ENCODE results near the gene RIMS1. TPM values are rescaled to one million over a fixed set of nuclear protein-coding genes. Genes with fewer than 3 reads are reported as not detected.

Gene RIMS1
- total RNA-seq, 2 donors from 2014 or later, result 23.0 to 37.5 TPM

DNA sequence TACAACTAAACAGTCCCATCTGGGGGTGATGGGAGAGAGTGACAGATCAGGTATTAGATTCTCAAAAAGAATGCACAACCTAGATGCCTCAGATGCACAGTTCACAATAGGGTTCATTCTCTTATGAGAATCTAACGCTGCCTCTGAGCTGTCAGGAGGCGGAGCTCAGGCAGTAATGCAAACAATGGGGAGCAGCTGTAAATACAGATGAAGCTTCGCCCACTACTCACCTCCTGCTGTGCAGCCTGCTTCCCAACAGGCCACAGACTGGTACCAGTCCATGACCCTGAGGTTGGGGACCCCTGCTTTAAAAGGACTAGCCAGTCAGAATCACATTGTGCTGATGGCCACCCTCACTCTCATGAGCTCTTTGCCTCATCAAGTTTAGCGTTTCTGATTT is 488.5 kb downstream of the RIMS1 start:
- intact Hi-C loops (cut with DNase I), result no loop called here
- no peak for DNase-seq (ENCODE audit: low spot score)

GRCh38 chr6:72376736-72377135 is 490.4 kb downstream of the RIMS1 start:
- DNase-seq (ENCODE audit: low spot score), result no peak

GRCh38 chr6:72381076-72381475 is 494.7 kb downstream of the RIMS1 start:
- DNase-seq (ENCODE audit: low spot score), result no peak
- intact Hi-C loops (cut with DNase I), result no loop called here

More at GRCh38 chr6:72376736-72377135, 490.4 kb downstream of the RIMS1 start:
- intact Hi-C loops (cut with DNase I), result no loop called here

GRCh38 chr6:72382602-72383529 is 496.5 kb downstream of the RIMS1 start:
- no peak for DNase-seq (ENCODE audit: low spot score)
- intact Hi-C loops (cut with DNase I), result no loop called here

DNA sequence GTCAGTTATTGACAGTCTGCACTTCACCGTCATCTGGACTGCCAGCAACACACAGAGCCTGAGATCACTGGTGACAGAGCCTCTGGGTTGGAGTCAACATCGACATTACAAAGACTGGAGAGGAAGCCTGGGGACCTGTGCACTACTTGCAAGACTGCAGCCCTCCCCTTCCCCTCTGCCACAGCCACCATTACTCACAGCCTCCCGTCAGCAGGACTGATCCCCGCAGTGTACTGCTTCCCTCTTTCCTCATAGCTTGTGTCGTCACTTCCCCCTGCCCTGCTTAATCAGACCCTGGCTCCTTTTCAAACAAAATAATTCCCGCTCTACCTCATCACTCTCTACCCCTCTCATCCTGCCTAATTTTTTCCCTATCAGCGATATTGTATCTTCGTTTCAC is 500.0 kb downstream of the RIMS1 start:
- no peak for DNase-seq (ENCODE audit: low spot score)
- intact Hi-C loops (cut with DNase I), result no loop called here

GRCh38 chr6:72389698-72390097 is 503.3 kb downstream of the RIMS1 start:
- DNase-seq (ENCODE audit: low spot score), result no peak
- intact Hi-C loops (cut with DNase I), result no loop called here

GRCh38 chr6:72390548-72390947 is 504.2 kb downstream of the RIMS1 start:
- intact Hi-C loops (cut with DNase I), result no loop called here
- no peak for DNase-seq (ENCODE audit: low spot score)

- intact Hi-C loops (cut with DNase I), result no loop called here
- no peak for DNase-seq (ENCODE audit: low spot score)
Observed at GRCh38 chr6:72401865-72402264, 515.5 kb downstream of the RIMS1 start.

DNA sequence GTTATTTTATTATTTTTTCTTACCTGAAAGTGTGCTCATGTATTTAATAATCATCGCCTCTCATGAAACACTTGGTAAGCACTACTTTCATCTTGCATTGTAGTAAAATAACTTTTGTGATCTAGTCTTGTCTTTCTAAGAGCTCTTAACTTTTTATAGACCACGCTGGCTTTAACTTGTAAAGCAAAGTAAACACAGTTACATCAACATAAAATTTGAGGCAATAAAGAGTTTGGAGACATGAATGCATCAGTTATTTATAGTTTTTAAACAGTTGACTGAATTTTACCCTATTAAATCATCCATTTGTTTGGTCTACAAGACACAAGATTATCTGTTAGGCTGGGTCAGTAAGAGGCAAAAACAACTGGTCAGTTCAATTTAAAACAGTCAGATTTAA is 517.1 kb downstream of the RIMS1 start:
- DNase-seq (ENCODE audit: low spot score), result no peak
- intact Hi-C loops (cut with DNase I), result no loop called here

GRCh38 chr6:72406517-72406916 is 520.2 kb downstream of the RIMS1 start:
- intact Hi-C loops (cut with DNase I), result no loop called here
- DNase-seq (ENCODE audit: low spot score), result no peak

DNA sequence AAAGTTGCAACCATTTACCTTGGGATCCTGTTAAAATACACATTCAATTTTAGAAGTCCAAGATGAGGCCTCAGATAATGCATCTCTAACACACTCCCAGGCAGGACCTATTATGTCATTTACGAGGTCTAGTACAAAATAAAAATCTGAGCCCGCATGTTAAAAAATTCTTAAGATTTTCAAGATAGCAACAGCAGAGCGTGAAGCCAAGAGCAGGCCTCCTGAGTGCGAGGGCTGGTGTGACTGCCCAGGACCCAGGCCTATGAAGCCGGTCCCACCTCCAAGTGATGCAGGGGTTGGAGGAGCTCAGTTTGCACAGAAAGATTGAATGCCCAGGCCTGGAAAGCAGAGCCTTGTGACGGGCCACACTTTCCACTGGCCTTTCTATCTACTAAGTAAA is 524.4 kb downstream of the RIMS1 start:
- DNase-seq (ENCODE audit: low spot score), result no peak
- intact Hi-C loops (cut with DNase I), result loop anchor here (5.0 to 10.0 kb wide), 3 partner anchors 724 to 774 kb away; no protein-coding TSS in a partner anchor

GRCh38 chr6:72411872-72412708 is 525.7 kb downstream of the RIMS1 start:
- peak; percentile 87 for DNase-seq (ENCODE audit: low spot score)
- intact Hi-C loops (cut with DNase I), result loop anchor here (5.0 to 10.0 kb wide), 3 partner anchors 723 to 773 kb away; no protein-coding TSS in a partner anchor

- intact Hi-C loops (cut with DNase I), result loop anchor here (1.0 to 10.0 kb wide), 4 partner anchors 9 to 772 kb away; no protein-coding TSS in a partner anchor
Observed at GRCh38 chr6:72412709-72413044, 526.3 kb downstream of the RIMS1 start.

GRCh38 chr6:72413884-72414283 is 527.5 kb downstream of the RIMS1 start:
- intact Hi-C loops (cut with DNase I), result loop anchor here (1.0 to 10.0 kb wide), 4 partner anchors 7 to 771 kb away; no protein-coding TSS in a partner anchor
- no peak for DNase-seq (ENCODE audit: low spot score)

More at GRCh38 chr6:72412709-72413044, 526.3 kb downstream of the RIMS1 start:
- DNase-seq (ENCODE audit: low spot score), result no peak

- intact Hi-C loops (cut with DNase I), result loop anchor here (5.0 to 10.0 kb wide), 3 partner anchors 720 to 770 kb away; no protein-coding TSS in a partner anchor
Observed at GRCh38 chr6:72414657-72415056, 528.3 kb downstream of the RIMS1 start.

GRCh38 chr6:72416744-72417465 is 530.6 kb downstream of the RIMS1 start:
- no peak for DNase-seq (ENCODE audit: low spot score)
- intact Hi-C loops (cut with DNase I), result loop anchor here (10.0 kb wide), 2 partner anchors 718 to 768 kb away; no protein-coding TSS in a partner anchor

More at GRCh38 chr6:72414657-72415056, 528.3 kb downstream of the RIMS1 start:
- no peak for DNase-seq (ENCODE audit: low spot score)

DNA sequence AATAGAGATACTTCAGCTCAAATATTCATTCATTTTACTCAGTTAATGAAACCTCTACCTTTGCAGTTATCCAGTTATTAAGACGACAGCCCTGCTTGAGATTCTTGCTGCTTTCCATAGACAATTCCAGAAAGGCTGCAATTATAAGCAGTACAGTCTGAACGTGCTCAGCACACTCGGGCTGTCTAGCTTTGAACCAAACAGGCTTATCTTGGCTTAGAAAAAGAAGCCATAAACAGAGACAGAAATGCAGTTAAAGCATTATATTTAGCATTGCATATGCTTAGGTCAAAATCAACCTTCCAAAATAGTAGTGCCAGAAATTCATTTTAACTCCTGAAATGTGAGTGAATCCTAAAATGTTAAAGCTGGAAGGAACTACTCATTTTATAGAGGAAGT is 531.4 kb downstream of the RIMS1 start:
- no peak for DNase-seq (ENCODE audit: low spot score)
- intact Hi-C loops (cut with DNase I), result loop anchor here (10.0 kb wide), 2 partner anchors 717 to 767 kb away; no protein-coding TSS in a partner anchor

- no peak for DNase-seq (ENCODE audit: low spot score)
- intact Hi-C loops (cut with DNase I), result loop anchor here (10.0 kb wide), 2 partner anchors 716 to 766 kb away; no protein-coding TSS in a partner anchor
Observed at GRCh38 chr6:72418495-72418894, 532.1 kb downstream of the RIMS1 start.

DNA sequence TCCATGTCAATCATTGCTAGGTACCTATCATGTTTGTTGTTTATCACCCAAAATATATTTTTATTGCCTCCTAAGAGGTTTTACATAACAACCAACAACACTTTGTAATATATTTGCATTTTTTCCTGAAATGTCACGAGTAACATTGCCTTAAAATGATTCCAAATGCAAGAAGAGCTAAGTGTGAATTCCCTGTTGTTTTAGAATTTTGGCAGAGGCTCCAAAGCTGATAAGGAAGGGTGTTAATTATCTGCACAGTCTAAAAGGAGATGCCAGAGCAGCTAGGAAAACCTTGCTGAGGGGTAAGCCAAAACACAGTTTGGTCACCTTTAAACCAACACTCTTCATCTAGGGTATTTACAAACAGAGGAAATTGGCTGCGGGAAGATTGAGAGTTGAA is 533.6 kb downstream of the RIMS1 start:
- intact Hi-C loops (cut with DNase I), result loop anchor here (10.0 kb wide), 2 partner anchors 715 to 765 kb away; no protein-coding TSS in a partner anchor
- no peak for DNase-seq (ENCODE audit: low spot score)

Measured in posterior vena cava (tissue), 2 donors.